Astrocyte of the spinal cord (primary cell): Measurements from ENCODE around the gene SLIT1.

Source experiments
- DNase-seq: peaks from one replicate; pipeline ENCODE4 v3.0.0; 2011; ENCODE audit warnings: low read depth, low spot score
- H3K4me3 ChIP-seq: 2 replicates; pipeline ENCODE4 v1.5.1; 2011; ENCODE audit warnings: low read depth, mild to moderate bottlenecking, low read length, moderate library complexity
- in situ Hi-C: cut with HindIII; loops from 2 replicates; pipeline ENCODE4 v1.10.0; 2017; ENCODE audit warnings: low sequenced_read_pairs
- TF ChIP-seq, protein P1 (sequence below): IDR thresholded peaks from 2 replicates; pipeline ENCODE4 v1.5.1; 2012; ENCODE audit warnings: low read depth, mild to moderate bottlenecking, low read length, inconsistent platforms

The SLIT1 gene

GRCh38 chr10:97134983-97135382 is 50.8 kb downstream of the SLIT1 start:
- H3K4me3 ChIP-seq: no peak overlapping the region
- in situ Hi-C loops: no loop called here
- DNase-seq: no peak
- TF ChIP-seq, protein P1, sequence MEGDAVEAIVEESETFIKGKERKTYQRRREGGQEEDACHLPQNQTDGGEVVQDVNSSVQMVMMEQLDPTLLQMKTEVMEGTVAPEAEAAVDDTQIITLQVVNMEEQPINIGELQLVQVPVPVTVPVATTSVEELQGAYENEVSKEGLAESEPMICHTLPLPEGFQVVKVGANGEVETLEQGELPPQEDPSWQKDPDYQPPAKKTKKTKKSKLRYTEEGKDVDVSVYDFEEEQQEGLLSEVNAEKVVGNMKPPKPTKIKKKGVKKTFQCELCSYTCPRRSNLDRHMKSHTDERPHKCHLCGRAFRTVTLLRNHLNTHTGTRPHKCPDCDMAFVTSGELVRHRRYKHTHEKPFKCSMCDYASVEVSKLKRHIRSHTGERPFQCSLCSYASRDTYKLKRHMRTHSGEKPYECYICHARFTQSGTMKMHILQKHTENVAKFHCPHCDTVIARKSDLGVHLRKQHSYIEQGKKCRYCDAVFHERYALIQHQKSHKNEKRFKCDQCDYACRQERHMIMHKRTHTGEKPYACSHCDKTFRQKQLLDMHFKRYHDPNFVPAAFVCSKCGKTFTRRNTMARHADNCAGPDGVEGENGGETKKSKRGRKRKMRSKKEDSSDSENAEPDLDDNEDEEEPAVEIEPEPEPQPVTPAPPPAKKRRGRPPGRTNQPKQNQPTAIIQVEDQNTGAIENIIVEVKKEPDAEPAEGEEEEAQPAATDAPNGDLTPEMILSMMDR: no peak

- H3K4me3 ChIP-seq: no peak overlapping the region
- no peak for DNase-seq
- in situ Hi-C loops: no loop called here
- TF ChIP-seq, protein P1: no peak
Measured at GRCh38 chr10:97134110-97134509, 51.6 kb downstream of the SLIT1 start.

DNA sequence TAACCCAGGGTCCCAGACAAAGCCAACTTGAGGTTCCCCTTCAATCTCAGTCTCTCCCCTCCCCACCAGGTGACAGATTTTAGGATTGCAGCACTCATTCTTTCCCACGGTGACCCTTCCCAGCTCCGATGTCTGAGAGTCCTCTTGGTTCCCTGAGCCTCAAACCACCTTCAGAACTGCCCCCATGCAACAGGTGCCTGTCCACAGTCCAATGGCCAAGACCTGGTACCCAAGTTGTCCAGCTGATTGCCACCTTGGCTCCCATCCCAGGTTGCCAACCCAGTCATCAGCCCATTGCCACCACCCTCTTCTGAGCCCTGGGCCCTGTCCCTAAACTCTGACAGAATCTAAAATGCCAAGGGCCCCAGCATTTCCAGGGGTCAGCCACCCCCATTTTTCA is 53.5 kb downstream of the SLIT1 start:
- TF ChIP-seq, protein P1: no peak
- no peak for DNase-seq
- H3K4me3 ChIP-seq: no peak overlapping the region
- in situ Hi-C loops: no loop called here

DNA sequence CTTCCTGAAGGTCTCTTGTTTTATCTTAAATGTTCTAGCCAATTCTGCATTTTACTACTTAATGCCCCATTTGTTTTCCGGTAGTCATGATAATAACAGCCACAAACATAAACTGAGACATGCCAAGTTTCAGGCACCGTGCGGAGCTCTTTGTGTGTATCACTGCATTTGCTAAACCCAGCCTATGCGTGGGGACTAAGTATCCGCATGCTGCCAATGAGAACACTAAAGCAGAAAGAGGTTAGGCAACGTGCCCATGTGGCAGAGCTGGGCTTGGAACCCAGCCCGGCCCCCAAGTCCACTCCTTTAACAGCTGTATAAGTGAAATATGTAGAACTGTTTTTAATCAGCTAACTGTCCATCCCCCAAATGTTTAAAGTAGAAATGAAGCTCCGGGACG is 54.1 kb downstream of the SLIT1 start:
- no peak for DNase-seq
- no peak overlapping the region for H3K4me3 ChIP-seq
- in situ Hi-C loops: no loop called here
- TF ChIP-seq, protein P1: no peak

GRCh38 chr10:97131181-97131628 is 54.6 kb downstream of the SLIT1 start:
- TF ChIP-seq, protein P1: no peak
- H3K4me3 ChIP-seq: no peak overlapping the region
- no peak for DNase-seq
- in situ Hi-C loops: no loop called here

DNA sequence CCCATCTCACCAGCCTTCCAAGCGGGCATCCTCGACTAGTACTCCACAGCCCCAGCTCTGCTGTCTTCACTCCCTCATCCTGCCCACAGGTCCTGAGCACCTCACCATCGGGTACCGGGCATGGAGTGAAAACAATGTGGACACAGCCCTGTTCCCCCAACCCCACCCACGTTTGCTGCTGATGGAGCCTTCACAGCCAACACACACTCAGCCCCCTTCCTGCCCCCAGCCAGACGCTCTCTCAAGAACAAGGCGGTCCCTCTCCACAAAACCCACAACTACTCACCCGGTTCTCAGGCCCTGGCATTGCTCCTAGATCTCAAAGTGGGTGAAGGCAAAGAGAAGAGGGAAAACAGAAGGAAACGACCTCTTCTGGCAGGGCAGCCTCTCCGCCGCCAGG is 56.1 kb downstream of the SLIT1 start:
- no peak overlapping the region for H3K4me3 ChIP-seq
- TF ChIP-seq, protein P1: no peak
- in situ Hi-C loops: no loop called here
- no peak for DNase-seq

DNA sequence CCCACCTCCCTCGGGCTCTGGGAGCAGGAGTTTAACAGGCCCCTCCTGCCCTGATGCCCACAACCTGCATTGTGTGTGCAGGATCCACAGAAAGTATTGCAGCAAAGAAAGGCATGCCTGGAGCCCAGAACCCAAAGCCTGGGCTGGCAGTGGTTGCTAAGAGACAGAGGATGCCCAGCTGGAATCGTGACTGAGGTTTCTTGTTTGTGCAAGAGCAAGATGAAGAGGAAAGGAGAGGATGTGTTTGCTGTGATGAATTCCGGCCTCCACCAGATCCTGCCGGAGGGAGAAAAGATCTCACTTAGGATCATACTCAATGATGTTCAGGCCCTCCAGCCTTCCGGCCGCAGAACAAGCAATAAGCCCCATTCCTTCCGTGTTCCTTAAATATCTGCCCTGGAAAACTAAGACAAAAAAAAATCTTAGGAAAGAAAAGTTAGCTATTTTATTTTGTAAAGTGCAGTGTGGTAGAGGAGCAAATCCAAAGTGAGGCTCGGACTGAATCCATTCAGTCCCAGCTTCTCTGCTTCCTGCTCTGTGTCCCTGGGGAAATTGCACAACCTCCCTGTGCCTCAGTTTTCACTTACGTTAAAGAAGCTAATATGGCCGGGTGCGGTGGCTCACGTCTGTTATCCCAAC is 57.1 kb downstream of the SLIT1 start:
- DNase-seq: no peak
- TF ChIP-seq, protein P1: no peak
- in situ Hi-C loops: no loop called here
- H3K4me3 ChIP-seq: no peak overlapping the region
